SK-N-SH treated with all-trans-retinoic acid at 6 μM for 48 hours (cell line): ENCODE results near the gene PRPF31.

Source experiments
- ARNTL ChIP-seq: fragments of 450-650 bp; formaldehyde crosslinking; IDR thresholded peaks from 2 replicates; pipeline ENCODE4 v1.5.0; 2020; ENCODE audit warnings: low read depth, mild to moderate bottlenecking, moderate library complexity, borderline replicate concordance
- ESRRG ChIP-seq: fragments of 250-450 bp; sonication (Bioruptor Pico); IDR thresholded peaks from 2 replicates; pipeline ENCODE4 v1.6.1; 2021; ENCODE audit warnings: mild to moderate bottlenecking
- GLIS3 ChIP-seq: fragments of 250-450 bp; sonication (Bioruptor Pico); IDR thresholded peaks from 2 replicates; pipeline ENCODE4 v1.5.0; 2020; ENCODE audit warnings: mild to moderate bottlenecking, moderate library complexity
- ISL1 ChIP-seq: fragments of 250-450 bp; sonication (Bioruptor Pico); IDR thresholded peaks from 2 replicates; pipeline ENCODE4 v2.1.2; 2022; ENCODE audit warnings: mild to moderate bottlenecking, moderate library complexity
- OSR1 ChIP-seq: fragments of 250-450 bp; sonication (Bioruptor Pico); IDR thresholded peaks from 2 replicates; pipeline ENCODE4 v1.8.0; 2022; ENCODE audit warnings: moderate library complexity, mild to moderate bottlenecking, inconsistent platforms
- PPARA ChIP-seq: fragments of 250-450 bp; sonication (Bioruptor Pico); IDR thresholded peaks from 2 replicates; pipeline ENCODE4 v1.5.0; 2020; ENCODE audit warnings: mild to moderate bottlenecking, borderline replicate concordance
- RARB ChIP-seq: fragments of 250-450 bp; sonication (Bioruptor Pico); IDR thresholded peaks from 2 replicates; pipeline ENCODE4 v1.8.0; 2021; ENCODE audit warnings: mild to moderate bottlenecking, moderate library complexity
- ZFP3 ChIP-seq: fragments of 250-450 bp; sonication (Bioruptor Pico); IDR thresholded peaks from 2 replicates; pipeline ENCODE4 v1.5.0; 2020; ENCODE audit warnings: mild to moderate bottlenecking, moderate library complexity
- ZNF70 ChIP-seq: fragments of 450-650 bp; formaldehyde crosslinking; IDR thresholded peaks from 2 replicates; pipeline ENCODE4 v1.5.0; 2020; ENCODE audit warnings: mild to moderate bottlenecking, moderate library complexity
- ZNF8 ChIP-seq: fragments of 450-650 bp; formaldehyde crosslinking; IDR thresholded peaks from 2 replicates; pipeline ENCODE4 v1.5.0; 2020; ENCODE audit warnings: mild to moderate bottlenecking, moderate library complexity
- TF ChIP-seq, protein P1 (sequence below): fragments of 250-450 bp; sonication (Bioruptor Pico); IDR thresholded peaks from 2 replicates; pipeline ENCODE4 v1.8.0; 2021; ENCODE audit warnings: low read depth, mild to moderate bottlenecking, moderate library complexity, borderline replicate concordance
- TF ChIP-seq, protein P2 (sequence below): fragments of 250-450 bp; sonication (Bioruptor Pico); IDR thresholded peaks from 2 replicates; pipeline ENCODE4 v1.8.0; 2020; ENCODE audit warnings: mild to moderate bottlenecking, moderate library complexity, borderline replicate concordance
- TF ChIP-seq, protein P3 (sequence below): fragments of 250-450 bp; sonication (Bioruptor Pico); IDR thresholded peaks from 2 replicates; pipeline ENCODE4 v1.5.1; 2021; ENCODE audit warnings: mild to moderate bottlenecking, moderate library complexity
- TF ChIP-seq, protein P4 (sequence below): fragments of 250-450 bp; sonication (Bioruptor Pico); IDR thresholded peaks from 2 replicates; pipeline ENCODE4 v1.5.1; 2020; ENCODE audit warnings: low read depth, mild to moderate bottlenecking, moderate library complexity

DNA sequence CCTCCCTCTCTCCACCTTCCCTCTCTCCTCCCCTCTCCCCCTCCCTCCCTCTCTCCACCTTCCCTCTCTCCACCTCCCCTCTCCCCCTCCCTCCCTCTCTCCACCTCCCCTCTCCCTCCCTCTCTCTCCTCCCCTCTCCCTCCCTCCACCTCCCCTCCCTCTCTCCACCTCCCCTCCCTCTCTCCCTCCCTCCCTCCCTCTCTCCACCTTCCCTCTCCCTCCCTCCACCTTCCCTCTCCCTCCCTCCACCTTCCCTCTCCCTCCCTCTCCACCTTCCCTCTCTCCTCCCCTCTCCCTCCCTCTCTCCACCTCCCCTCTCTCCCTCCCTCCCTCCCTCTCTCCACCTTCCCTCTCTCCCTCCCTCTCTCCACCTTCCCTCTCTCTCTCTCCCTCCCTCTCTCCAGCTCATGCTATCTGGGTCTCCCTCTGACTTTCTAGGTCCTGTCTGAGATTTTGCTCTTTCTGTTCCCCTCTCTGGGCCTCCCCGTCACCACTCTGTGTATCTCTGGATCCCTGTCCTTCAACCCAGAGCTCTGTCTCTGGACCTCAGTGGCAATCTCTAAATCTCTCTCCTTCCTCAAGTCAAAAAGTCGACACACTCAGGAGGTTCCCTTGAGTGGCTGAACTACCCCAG lies 18.5 kb downstream of the PRPF31 start:
- no peak for TF ChIP-seq PPARA (CRISPR knock-in tag)
- no peak for TF ChIP-seq ESRRG (CRISPR knock-in tag)
- TF ChIP-seq, protein P1, sequence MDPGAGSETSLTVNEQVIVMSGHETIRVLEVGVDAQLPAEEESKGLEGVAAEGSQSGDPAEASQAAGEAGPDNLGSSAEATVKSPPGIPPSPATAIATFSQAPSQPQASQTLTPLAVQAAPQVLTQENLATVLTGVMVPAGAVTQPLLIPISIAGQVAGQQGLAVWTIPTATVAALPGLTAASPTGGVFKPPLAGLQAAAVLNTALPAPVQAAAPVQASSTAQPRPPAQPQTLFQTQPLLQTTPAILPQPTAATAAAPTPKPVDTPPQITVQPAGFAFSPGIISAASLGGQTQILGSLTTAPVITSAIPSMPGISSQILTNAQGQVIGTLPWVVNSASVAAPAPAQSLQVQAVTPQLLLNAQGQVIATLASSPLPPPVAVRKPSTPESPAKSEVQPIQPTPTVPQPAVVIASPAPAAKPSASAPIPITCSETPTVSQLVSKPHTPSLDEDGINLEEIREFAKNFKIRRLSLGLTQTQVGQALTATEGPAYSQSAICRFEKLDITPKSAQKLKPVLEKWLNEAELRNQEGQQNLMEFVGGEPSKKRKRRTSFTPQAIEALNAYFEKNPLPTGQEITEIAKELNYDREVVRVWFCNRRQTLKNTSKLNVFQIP (CRISPR knock-in tag): no peak
- TF ChIP-seq ZNF70 (CRISPR knock-in tag): no peak
- TF ChIP-seq, protein P2, sequence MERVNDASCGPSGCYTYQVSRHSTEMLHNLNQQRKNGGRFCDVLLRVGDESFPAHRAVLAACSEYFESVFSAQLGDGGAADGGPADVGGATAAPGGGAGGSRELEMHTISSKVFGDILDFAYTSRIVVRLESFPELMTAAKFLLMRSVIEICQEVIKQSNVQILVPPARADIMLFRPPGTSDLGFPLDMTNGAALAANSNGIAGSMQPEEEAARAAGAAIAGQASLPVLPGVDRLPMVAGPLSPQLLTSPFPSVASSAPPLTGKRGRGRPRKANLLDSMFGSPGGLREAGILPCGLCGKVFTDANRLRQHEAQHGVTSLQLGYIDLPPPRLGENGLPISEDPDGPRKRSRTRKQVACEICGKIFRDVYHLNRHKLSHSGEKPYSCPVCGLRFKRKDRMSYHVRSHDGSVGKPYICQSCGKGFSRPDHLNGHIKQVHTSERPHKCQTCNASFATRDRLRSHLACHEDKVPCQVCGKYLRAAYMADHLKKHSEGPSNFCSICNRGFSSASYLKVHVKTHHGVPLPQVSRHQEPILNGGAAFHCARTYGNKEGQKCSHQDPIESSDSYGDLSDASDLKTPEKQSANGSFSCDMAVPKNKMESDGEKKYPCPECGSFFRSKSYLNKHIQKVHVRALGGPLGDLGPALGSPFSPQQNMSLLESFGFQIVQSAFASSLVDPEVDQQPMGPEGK: no peak
- no peak for TF ChIP-seq ISL1 (CRISPR knock-in tag)
- no peak for TF ChIP-seq ZFP3 (CRISPR knock-in tag)
- TF ChIP-seq OSR1 (CRISPR knock-in tag): no peak
- TF ChIP-seq ZNF8 (CRISPR knock-in tag): no peak
- no peak for TF ChIP-seq ARNTL (CRISPR knock-in tag)
- TF ChIP-seq, protein P3, sequence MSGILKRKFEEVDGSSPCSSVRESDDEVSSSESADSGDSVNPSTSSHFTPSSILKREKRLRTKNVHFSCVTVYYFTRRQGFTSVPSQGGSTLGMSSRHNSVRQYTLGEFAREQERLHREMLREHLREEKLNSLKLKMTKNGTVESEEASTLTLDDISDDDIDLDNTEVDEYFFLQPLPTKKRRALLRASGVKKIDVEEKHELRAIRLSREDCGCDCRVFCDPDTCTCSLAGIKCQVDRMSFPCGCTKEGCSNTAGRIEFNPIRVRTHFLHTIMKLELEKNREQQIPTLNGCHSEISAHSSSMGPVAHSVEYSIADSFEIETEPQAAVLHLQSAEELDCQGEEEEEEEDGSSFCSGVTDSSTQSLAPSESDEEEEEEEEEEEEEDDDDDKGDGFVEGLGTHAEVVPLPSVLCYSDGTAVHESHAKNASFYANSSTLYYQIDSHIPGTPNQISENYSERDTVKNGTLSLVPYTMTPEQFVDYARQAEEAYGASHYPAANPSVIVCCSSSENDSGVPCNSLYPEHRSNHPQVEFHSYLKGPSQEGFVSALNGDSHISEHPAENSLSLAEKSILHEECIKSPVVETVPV (CRISPR knock-in tag): no peak
- TF ChIP-seq, protein P4, sequence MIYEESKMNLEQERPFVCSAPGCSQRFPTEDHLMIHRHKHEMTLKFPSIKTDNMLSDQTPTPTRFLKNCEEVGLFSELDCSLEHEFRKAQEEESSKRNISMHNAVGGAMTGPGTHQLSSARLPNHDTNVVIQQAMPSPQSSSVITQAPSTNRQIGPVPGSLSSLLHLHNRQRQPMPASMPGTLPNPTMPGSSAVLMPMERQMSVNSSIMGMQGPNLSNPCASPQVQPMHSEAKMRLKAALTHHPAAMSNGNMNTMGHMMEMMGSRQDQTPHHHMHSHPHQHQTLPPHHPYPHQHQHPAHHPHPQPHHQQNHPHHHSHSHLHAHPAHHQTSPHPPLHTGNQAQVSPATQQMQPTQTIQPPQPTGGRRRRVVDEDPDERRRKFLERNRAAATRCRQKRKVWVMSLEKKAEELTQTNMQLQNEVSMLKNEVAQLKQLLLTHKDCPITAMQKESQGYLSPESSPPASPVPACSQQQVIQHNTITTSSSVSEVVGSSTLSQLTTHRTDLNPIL: no peak
- no peak for TF ChIP-seq GLIS3 (CRISPR knock-in tag)
- no peak for TF ChIP-seq RARB
